Chondrocyte (in vitro differentiated cells): ENCODE measurements around the gene CIDEA. TPM values are rescaled to one million over a fixed set of nuclear protein-coding genes. Genes with fewer than 3 reads are reported as not detected.
A peak's percentile ranks its signal among the peaks of the same experiment; 100 is the strongest.

Source experiments
- DNase-seq: peaks from one replicate; pipeline ENCODE4 v3.0.0; 2021; ENCODE audit warnings: mixed read lengths, low spot score
- H3K27ac Mint-ChIP-seq: one replicate; pipeline ENCODE4 v1.8.0; 2021; ENCODE audit warnings: mild to moderate bottlenecking, moderate library complexity, mixed read lengths; ENCODE audit not compliant: unreplicated experiment
- H3K27me3 Mint-ChIP-seq: 2 replicates; pipeline ENCODE4 v1.8.0; 2021; ENCODE audit warnings: low read depth, mixed read lengths
- H3K36me3 Mint-ChIP-seq: 2 replicates; pipeline ENCODE4 v1.8.0; 2021; ENCODE audit warnings: low read depth, mixed read lengths
- H3K4me1 Mint-ChIP-seq: 2 replicates; pipeline ENCODE4 v1.8.0; 2021; ENCODE audit warnings: low read depth, mild to moderate bottlenecking, mixed read lengths
- H3K4me3 Mint-ChIP-seq: one replicate; pipeline ENCODE4 v1.8.0; 2021; ENCODE audit warnings: mild to moderate bottlenecking, moderate library complexity, mixed read lengths; ENCODE audit not compliant: unreplicated experiment
- H3K9me3 Mint-ChIP-seq: 2 replicates; pipeline ENCODE4 v1.8.0; 2021; ENCODE audit warnings: low read depth, mixed read lengths
- total RNA-seq: library from RNA; stranded (reverse); gene quantifications from 3 replicates; pipeline ENCODE4 v1.2.1, GENCODE V29; 2021
- TF ChIP-seq, protein P1 (sequence below): fragments of 200-600 bp; sonication (generic); IDR thresholded peaks from 2 replicates; pipeline ENCODE4 v1.5.0; 2021; ENCODE audit warnings: antibody characterized with exemption, mild to moderate bottlenecking, moderate library complexity

The CIDEA gene
- total RNA-seq, 1 donor from 2014 or later = not detected

DNA sequence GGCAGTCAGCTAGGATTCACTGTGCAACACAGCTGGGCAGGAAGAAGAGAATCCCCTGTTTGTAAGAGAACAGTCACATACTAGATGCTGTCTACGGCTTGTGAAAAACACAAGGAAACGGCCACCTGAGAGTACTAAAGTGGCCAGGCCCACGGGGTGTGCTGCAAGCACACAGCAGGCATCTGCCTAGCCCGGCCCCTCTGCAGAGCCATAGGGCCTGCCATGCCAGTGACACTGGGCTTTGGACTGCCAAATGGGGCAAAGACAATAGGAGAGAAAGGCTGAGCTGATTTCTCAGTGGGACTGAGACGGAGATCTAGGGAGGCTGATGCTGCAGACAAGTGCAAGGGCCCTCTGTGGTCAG, 64.2 kb downstream of the CIDEA start:
- Mint-ChIP-seq H3K27me3 (no peaks in the 10 kb centered on the region), H3K4me3 (no peak overlapping the region), H3K36me3 (peaks cover 36% of the 10 kb centered on the region), H3K9me3 (no peaks in the 10 kb centered on the region), H3K4me1 (peaks cover 63% of the 10 kb centered on the region), H3K27ac (peak overlapping the region; percentile 74)
- TF ChIP-seq, protein P1, sequence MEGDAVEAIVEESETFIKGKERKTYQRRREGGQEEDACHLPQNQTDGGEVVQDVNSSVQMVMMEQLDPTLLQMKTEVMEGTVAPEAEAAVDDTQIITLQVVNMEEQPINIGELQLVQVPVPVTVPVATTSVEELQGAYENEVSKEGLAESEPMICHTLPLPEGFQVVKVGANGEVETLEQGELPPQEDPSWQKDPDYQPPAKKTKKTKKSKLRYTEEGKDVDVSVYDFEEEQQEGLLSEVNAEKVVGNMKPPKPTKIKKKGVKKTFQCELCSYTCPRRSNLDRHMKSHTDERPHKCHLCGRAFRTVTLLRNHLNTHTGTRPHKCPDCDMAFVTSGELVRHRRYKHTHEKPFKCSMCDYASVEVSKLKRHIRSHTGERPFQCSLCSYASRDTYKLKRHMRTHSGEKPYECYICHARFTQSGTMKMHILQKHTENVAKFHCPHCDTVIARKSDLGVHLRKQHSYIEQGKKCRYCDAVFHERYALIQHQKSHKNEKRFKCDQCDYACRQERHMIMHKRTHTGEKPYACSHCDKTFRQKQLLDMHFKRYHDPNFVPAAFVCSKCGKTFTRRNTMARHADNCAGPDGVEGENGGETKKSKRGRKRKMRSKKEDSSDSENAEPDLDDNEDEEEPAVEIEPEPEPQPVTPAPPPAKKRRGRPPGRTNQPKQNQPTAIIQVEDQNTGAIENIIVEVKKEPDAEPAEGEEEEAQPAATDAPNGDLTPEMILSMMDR = no peak
- DNase-seq = no peak

DNA sequence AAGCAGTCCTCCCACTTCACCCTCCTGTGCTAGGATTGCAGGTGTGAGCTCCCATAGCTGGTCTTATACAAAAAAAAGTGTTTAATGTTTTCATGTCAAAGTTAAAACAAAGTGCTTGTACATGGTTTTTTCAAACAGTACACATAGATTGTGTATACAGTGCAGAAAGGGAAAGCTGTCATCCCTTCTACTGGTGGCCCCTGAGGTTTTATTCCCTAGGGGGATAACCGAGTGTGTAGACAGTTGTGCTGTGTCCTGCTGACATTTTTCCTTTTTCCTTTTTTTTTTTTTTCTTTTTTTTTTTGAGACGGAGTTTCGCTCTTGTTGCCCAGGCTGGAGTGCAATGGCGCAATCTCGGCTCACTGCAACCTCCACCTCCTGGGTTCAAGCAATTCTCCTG, 64.7 kb downstream of the CIDEA start:
- peaks cover 57% of the 10 kb centered on the region for H3K4me1 Mint-ChIP-seq
- no peaks in the 10 kb centered on the region for H3K27me3 Mint-ChIP-seq
- no peaks in the 10 kb centered on the region for H3K9me3 Mint-ChIP-seq
- no peak overlapping the region for H3K4me3 Mint-ChIP-seq
- TF ChIP-seq, protein P1 = no peak
- peak overlapping the region; percentile 59 for H3K27ac Mint-ChIP-seq
- peaks cover 31% of the 10 kb centered on the region for H3K36me3 Mint-ChIP-seq
- DNase-seq = no peak

GRCh38 chr18:12321333-12321732, 67.2 kb downstream of the CIDEA start:
- no peaks in the 10 kb centered on the region for H3K27me3 Mint-ChIP-seq
- DNase-seq = no peak
- H3K9me3 Mint-ChIP-seq = no peaks in the 10 kb centered on the region
- H3K4me1 Mint-ChIP-seq = peaks cover 34% of the 10 kb centered on the region
- H3K36me3 Mint-ChIP-seq = peaks cover 37% of the 10 kb centered on the region
- H3K4me3 Mint-ChIP-seq = no peak overlapping the region
- TF ChIP-seq, protein P1 = no peak
- H3K27ac Mint-ChIP-seq = peak overlapping the region; percentile 65

DNA sequence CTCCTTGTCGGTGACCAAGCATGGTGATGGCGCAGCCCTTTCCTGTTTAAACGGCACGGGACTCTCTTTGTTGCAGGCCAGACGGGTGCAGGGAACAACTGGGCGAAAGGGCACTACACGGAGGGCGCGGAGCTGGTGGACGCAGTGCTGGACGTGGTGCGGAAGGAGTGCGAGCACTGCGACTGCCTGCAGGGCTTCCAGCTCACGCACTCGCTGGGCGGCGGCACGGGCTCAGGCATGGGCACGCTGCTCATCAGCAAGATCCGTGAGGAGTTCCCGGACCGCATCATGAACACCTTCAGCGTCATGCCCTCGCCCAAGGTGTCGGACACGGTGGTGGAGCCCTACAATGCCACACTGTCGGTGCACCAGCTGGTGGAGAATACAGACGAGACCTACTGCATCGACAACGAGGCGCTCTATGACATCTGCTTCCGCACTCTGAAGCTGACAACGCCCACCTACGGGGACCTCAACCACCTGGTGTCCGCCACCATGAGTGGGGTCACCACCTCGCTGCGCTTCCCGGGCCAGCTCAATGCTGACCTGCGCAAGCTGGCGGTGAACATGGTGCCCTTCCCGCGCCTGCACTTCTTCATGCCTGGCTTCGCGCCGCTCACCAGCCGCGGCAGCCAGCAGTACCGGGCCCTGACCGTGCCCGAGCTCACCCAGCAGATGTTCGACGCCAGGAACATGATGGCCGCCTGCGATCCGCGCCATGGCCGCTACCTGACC, 71.0 kb downstream of the CIDEA start:
- no peak overlapping the region for H3K27ac Mint-ChIP-seq
- H3K9me3 Mint-ChIP-seq = no peaks in the 10 kb centered on the region
- H3K36me3 Mint-ChIP-seq = peaks cover 46% of the 10 kb centered on the region
- DNase-seq = no peak
- no peak overlapping the region for H3K4me3 Mint-ChIP-seq
- H3K4me1 Mint-ChIP-seq = peaks cover 22% of the 10 kb centered on the region
- TF ChIP-seq, protein P1 = no peak
- H3K27me3 Mint-ChIP-seq = no peaks in the 10 kb centered on the region

- H3K27me3 Mint-ChIP-seq = no peaks in the 10 kb centered on the region
- H3K9me3 Mint-ChIP-seq = no peaks in the 10 kb centered on the region
- no peak for DNase-seq
- TF ChIP-seq, protein P1 = no peak
- H3K4me1 Mint-ChIP-seq = peaks cover 20% of the 10 kb centered on the region
- no peak overlapping the region for H3K27ac Mint-ChIP-seq
- H3K4me3 Mint-ChIP-seq = no peak overlapping the region
- peaks cover 43% of the 10 kb centered on the region for H3K36me3 Mint-ChIP-seq
Measured at GRCh38 chr18:12325726-12326245, 71.6 kb downstream of the CIDEA start.
